ENCODE data around the gene GLIS2. TPM values are rescaled to one million over a fixed set of nuclear protein-coding genes. Genes with fewer than 3 reads are reported as not detected.

Gene GLIS2
- total RNA-seq, 1 experiment from 2014 or later, result 13.1 TPM

DNA sequence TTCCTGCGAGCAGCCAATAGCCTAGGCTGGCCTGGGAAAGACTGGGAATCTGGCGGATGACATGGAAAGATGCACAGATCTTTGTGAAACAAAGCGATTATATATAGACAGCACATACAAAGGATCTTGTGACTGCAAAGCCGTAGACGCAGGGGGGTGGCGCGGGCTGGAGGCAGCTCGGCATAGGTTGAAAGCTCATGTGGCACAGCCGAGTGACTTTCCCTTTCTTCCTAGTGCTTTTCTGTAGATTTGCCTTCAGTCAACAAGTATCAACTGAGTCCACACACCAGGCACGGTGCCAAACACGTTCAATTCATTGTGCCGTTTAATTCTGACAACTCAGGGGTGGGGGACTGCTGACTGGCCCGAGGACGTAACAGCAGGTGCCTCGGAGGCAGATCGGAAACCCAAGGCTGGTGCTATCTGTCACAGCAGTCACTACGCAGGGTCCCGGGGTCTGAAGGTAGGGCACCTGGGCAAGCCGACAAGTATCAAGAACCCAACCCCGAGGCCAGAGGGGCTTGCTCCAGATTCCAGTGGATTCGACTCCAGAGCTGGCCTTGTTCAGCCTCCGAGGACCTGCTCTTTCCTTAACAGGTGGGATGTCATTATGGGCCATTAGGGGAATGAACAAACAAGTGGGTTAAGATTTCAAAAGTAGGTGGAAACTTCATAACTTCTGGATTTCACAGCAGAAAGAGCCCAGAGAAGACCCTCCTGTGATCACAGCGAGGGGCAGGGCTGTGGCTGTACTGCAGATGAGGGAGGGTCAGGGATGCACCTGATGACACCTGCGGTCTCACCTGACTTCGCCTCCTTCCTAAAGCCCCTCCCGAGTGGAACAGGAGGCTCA, 29.3 kb downstream of the GLIS2 start:
- Histone ChIP-seq H3K36me3 (ENCODE audit: control insufficient read depth, insufficient read depth, low read length) (no peaks in the 10 kb centered on the region; the same call in 1 of the 2 replicates), H3K4me1 (no peaks in the 10 kb centered on the region), H3K9me3 (no peaks in the 10 kb centered on the region), H3K4me3 (ENCODE audit: low read depth, low read length) (no peak overlapping the region), H3K27me3 (replicated peaks; ENCODE audit: control insufficient read depth, insufficient read depth, low read length) (no peaks in the 10 kb centered on the region)
- Mint-ChIP-seq H3K9me3 (ENCODE audit: unreplicated experiment) (no peaks in the 10 kb centered on the region), H3K4me3 (ENCODE audit: unreplicated experiment) (no peak overlapping the region), H3K36me3 (ENCODE audit: insufficient read depth, unreplicated experiment) (peaks cover 19% of the 10 kb centered on the region), H3K27ac (ENCODE audit: unreplicated experiment) (no peak overlapping the region), H3K27me3 (ENCODE audit: insufficient read depth, unreplicated experiment) (no peaks in the 10 kb centered on the region), H3K4me1 (ENCODE audit: low read depth, unreplicated experiment) (no peaks in the 10 kb centered on the region)
- POLR2A ChIA-PET, result no interaction called here
- DNase-seq, result no peak
- BruUV-seq (replicated peaks), result no TSS peak
- intact Hi-C loops (cut with micrococcal nuclease; ENCODE audit: unreplicated experiment), result no loop called here
- TF ChIP-seq CTCF (IDR thresholded peaks at IDR 0.05; ENCODE audit: insufficient read depth in 1 of 2, low read depth in 1 of 2, low read length in 1 of 2, severe bottlenecking in 1 of 2, unreplicated experiment in 1 of 2), result no peak
- CTCF ChIA-PET, result no interaction called here

GRCh38 chr16:4345836-4346781, 30.2 kb downstream of the GLIS2 start:
- no peaks in the 10 kb centered on the region for H3K4me1 Mint-ChIP-seq (ENCODE audit: low read depth, unreplicated experiment)
- DNase-seq, result no peak
- Histone ChIP-seq H3K4me3 (ENCODE audit: low read depth, low read length) (no peak overlapping the region), H3K9me3 (no peaks in the 10 kb centered on the region), H3K4me1 (no peaks in the 10 kb centered on the region), H3K36me3 (ENCODE audit: control insufficient read depth, insufficient read depth, low read length) (no peaks in the 10 kb centered on the region; the same call in 1 of the 2 replicates), H3K27me3 (replicated peaks; ENCODE audit: control insufficient read depth, insufficient read depth, low read length) (no peaks in the 10 kb centered on the region)
- ChIA-PET POLR2A (no interaction called here), CTCF (no interaction called here)
- intact Hi-C loops (cut with micrococcal nuclease; ENCODE audit: unreplicated experiment), result no loop called here
- H3K9me3 Mint-ChIP-seq (ENCODE audit: unreplicated experiment), result no peaks in the 10 kb centered on the region
- no peak for TF ChIP-seq CTCF (IDR thresholded peaks at IDR 0.05; ENCODE audit: insufficient read depth in 1 of 2, low read depth in 1 of 2, low read length in 1 of 2, severe bottlenecking in 1 of 2, unreplicated experiment in 1 of 2)
- H3K27me3 Mint-ChIP-seq (ENCODE audit: insufficient read depth, unreplicated experiment), result no peaks in the 10 kb centered on the region
- H3K4me3 Mint-ChIP-seq (ENCODE audit: unreplicated experiment), result no peak overlapping the region
- no TSS peak for BruUV-seq (replicated peaks)
- H3K27ac Mint-ChIP-seq (ENCODE audit: unreplicated experiment), result no peak overlapping the region
- peaks cover 16% of the 10 kb centered on the region for H3K36me3 Mint-ChIP-seq (ENCODE audit: insufficient read depth, unreplicated experiment)

- CTCF ChIA-PET, result no interaction called here
- no peaks in the 10 kb centered on the region; the same call in 1 of the 2 replicates for H3K36me3 ChIP-seq (ENCODE audit: control insufficient read depth, insufficient read depth, low read length)
- DNase-seq, result no peak
- H3K27me3 Mint-ChIP-seq (ENCODE audit: insufficient read depth, unreplicated experiment), result no peaks in the 10 kb centered on the region
- no peak overlapping the region for H3K4me3 ChIP-seq (ENCODE audit: low read depth, low read length)
- no peaks in the 10 kb centered on the region for H3K9me3 Mint-ChIP-seq (ENCODE audit: unreplicated experiment)
- no peak for TF ChIP-seq CTCF (IDR thresholded peaks at IDR 0.05; ENCODE audit: insufficient read depth in 1 of 2, low read depth in 1 of 2, low read length in 1 of 2, severe bottlenecking in 1 of 2, unreplicated experiment in 1 of 2)
- no peaks in the 10 kb centered on the region for H3K4me1 ChIP-seq
- H3K9me3 ChIP-seq, result no peaks in the 10 kb centered on the region
- H3K27ac Mint-ChIP-seq (ENCODE audit: unreplicated experiment), result no peak overlapping the region
- no peaks in the 10 kb centered on the region for H3K4me1 Mint-ChIP-seq (ENCODE audit: low read depth, unreplicated experiment)
- H3K27me3 ChIP-seq (replicated peaks; ENCODE audit: control insufficient read depth, insufficient read depth, low read length), result no peaks in the 10 kb centered on the region
- intact Hi-C loops (cut with micrococcal nuclease; ENCODE audit: unreplicated experiment), result no loop called here
- no peak overlapping the region for H3K4me3 Mint-ChIP-seq (ENCODE audit: unreplicated experiment)
- peaks cover 18% of the 10 kb centered on the region for H3K36me3 Mint-ChIP-seq (ENCODE audit: insufficient read depth, unreplicated experiment)
- BruUV-seq (replicated peaks), result no TSS peak
- POLR2A ChIA-PET, result no interaction called here
These were observed 31.1 kb downstream of the GLIS2 start for GRCh38 chr16:4347010-4347409.

Measured in Caco-2 (cell line).